Transverse colon (tissue), 4 donors: ENCODE measurements around the gene GNG3.

Experiments
- POLR2A ChIP-seq: fragments of 450-650 bp; IDR thresholded peaks from one replicate; pipeline ENCODE4 v1.6.1; 2016; ENCODE audit warnings: antibody characterized with exemption, mild to moderate bottlenecking, moderate library complexity
- POLR2AphosphoS5 ChIP-seq, 3 donors: sonication (generic); formaldehyde crosslinking; IDR thresholded peaks; one replicate each; pipeline ENCODE4 v1.6.1; 2016; ENCODE audit warnings: antibody characterized with exemption in 3 of 3
- TF ChIP-seq, protein P1 (sequence below), 5 experiments: fragments of 200-600 bp in 3 of 5; fragments of 450-650 bp in 2 of 5; sonication (generic) in 3 of 5; IDR thresholded peaks; 1 replicate in 2 of 5; 2 replicates in 3 of 5; pipeline ENCODE4 v1.5.1; 2016 to 2017; ENCODE audit warnings: antibody characterized with exemption in 5 of 5, inconsistent platforms in 3 of 5, mild to moderate bottlenecking in 2 of 5, moderate library complexity in 1 of 5

- TF ChIP-seq, protein P1, sequence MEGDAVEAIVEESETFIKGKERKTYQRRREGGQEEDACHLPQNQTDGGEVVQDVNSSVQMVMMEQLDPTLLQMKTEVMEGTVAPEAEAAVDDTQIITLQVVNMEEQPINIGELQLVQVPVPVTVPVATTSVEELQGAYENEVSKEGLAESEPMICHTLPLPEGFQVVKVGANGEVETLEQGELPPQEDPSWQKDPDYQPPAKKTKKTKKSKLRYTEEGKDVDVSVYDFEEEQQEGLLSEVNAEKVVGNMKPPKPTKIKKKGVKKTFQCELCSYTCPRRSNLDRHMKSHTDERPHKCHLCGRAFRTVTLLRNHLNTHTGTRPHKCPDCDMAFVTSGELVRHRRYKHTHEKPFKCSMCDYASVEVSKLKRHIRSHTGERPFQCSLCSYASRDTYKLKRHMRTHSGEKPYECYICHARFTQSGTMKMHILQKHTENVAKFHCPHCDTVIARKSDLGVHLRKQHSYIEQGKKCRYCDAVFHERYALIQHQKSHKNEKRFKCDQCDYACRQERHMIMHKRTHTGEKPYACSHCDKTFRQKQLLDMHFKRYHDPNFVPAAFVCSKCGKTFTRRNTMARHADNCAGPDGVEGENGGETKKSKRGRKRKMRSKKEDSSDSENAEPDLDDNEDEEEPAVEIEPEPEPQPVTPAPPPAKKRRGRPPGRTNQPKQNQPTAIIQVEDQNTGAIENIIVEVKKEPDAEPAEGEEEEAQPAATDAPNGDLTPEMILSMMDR (IDR thresholded peaks at IDR 0.05): no peak
- TF ChIP-seq POLR2AphosphoS5 (IDR thresholded peaks at IDR 0.05): no peak
- no peak for TF ChIP-seq POLR2A
Measured at GRCh38 chr11:62677714-62678113, 29.8 kb upstream of the GNG3 start.
